Endothelial cell of umbilical vein (primary cell): ENCODE data around the gene PRRX2. TPM values are rescaled to one million over a fixed set of nuclear protein-coding genes. Genes with fewer than 3 reads are reported as not detected.

Experiments
- BruUV-seq: library from RNA; stranded (reverse); fragments of 400-500 nt; replicated peaks from 2 replicates; lab custom pipeline; 2021; lab: Mats Ljungman, UMichigan
- CTCF ChIA-PET: fragments of 300-600, 350-600 bp; sonication (Branson Sonifier 250); formaldehyde crosslinking; loops from one replicate; lab custom pipeline; 2021; ENCODE audit warnings: antibody characterized with exemption, inconsistent platforms; lab: Charles Lee
- POLR2A ChIA-PET: fragments of 300-600, 350-600 bp; sonication (Branson Sonifier 250); formaldehyde crosslinking; loops from one replicate; lab custom pipeline; 2021; ENCODE audit warnings: antibody characterized with exemption, inconsistent platforms; lab: Charles Lee
- DNase-seq: peaks from one replicate; pipeline ENCODE4 v3.0.0-alpha.2; 2011; ENCODE audit warnings: low read depth, low spot score
- FAIRE-seq: peaks from 2 replicates; lab custom pipeline; 2011; peaks lifted over from hg19 to GRCh38; lab: Jason Lieb, UNC
- H2AFZ ChIP-seq: 2 replicates; pipeline ENCODE4 v1.6.0; 2012; ENCODE audit warnings: low read depth, low read length, control low read depth, inconsistent platforms
- H3K27ac ChIP-seq: 2 replicates; pipeline ENCODE4 v1.5.1; 2011; ENCODE audit warnings: low read depth, mild to moderate bottlenecking, control low read depth, low read length, moderate library complexity; ENCODE audit not compliant: insufficient read depth
- H3K27me3 ChIP-seq, 2 experiments: 2 replicates each; pipeline versions ENCODE4 v1.6.0 to v1.6.1; 2011; ENCODE audit warnings: low read length in 2 of 2, mixed read lengths in 1 of 2; ENCODE audit not compliant: control insufficient read depth in 2 of 2, insufficient read depth in 2 of 2
- H3K36me3 ChIP-seq, 2 experiments: 2 replicates in 1 of 2; 3 replicates in 1 of 2; pipeline ENCODE4 v1.5.1; 2011; ENCODE audit warnings: low read length in 2 of 2, mild to moderate bottlenecking in 1 of 2, moderate library complexity in 1 of 2; ENCODE audit not compliant: control insufficient read depth in 2 of 2, insufficient read depth in 2 of 2; ENCODE audit errors: extremely low read depth in 1 of 2
- H3K4me1 ChIP-seq: 3 replicates; pipeline ENCODE4 v1.5.1; 2011; ENCODE audit warnings: mild to moderate bottlenecking, low read length; ENCODE audit not compliant: control insufficient read depth, insufficient read depth; ENCODE audit errors: extremely low read depth
- H3K4me2 ChIP-seq: 2 replicates; pipeline ENCODE4 v1.6.1; 2011; ENCODE audit warnings: low read length, control low read depth, mixed read lengths; ENCODE audit not compliant: insufficient read depth
- H3K4me3 ChIP-seq, 3 experiments: fragments of 200-600 bp in 1 of 3; sonication (generic), shearing (Covaris generic) in 1 of 3; replicated peaks in 1 of 3; 2 replicates each; pipeline ENCODE4 v1.5.1; 2011 to 2016; ENCODE audit warnings: control low read depth in 3 of 3, low read length in 3 of 3, mild to moderate bottlenecking in 2 of 3, inconsistent platforms in 1 of 3, low read depth in 1 of 3, moderate library complexity in 1 of 3; ENCODE audit not compliant: insufficient read depth in 1 of 3
- H3K79me2 ChIP-seq: 2 replicates; pipeline ENCODE4 v1.6.0; 2012; ENCODE audit warnings: low read length, inconsistent platforms; ENCODE audit not compliant: control insufficient read depth, insufficient read depth
- H3K9ac ChIP-seq: replicated peaks from 2 replicates; pipeline ENCODE3; 2011; ENCODE audit warnings: low read length, control low read depth; ENCODE audit not compliant: insufficient read depth; ENCODE audit errors: extremely low read depth
- H3K9me1 ChIP-seq: replicated peaks from 3 replicates; pipeline ENCODE4 v1.6.0; 2011; ENCODE audit warnings: mild to moderate bottlenecking, low read length; ENCODE audit not compliant: control insufficient read depth, insufficient read depth; ENCODE audit errors: extremely low read depth
- H3K9me3 ChIP-seq: replicated peaks from 2 replicates; pipeline ENCODE4 v1.5.1; 2012; ENCODE audit warnings: low read length, inconsistent platforms; ENCODE audit not compliant: control insufficient read depth, insufficient read depth
- H4K20me1 ChIP-seq: replicated peaks from 2 replicates; pipeline ENCODE3; 2011; ENCODE audit warnings: mild to moderate bottlenecking, low read length; ENCODE audit not compliant: control insufficient read depth, insufficient read depth; ENCODE audit errors: extremely low read depth
- CTCF ChIP-seq, 2 donors: IDR thresholded peaks; 1 replicate in 1 of 2; 2 replicates in 1 of 2; pipeline ENCODE4 v1.5.1; 2011; ENCODE audit warnings: low read length in 2 of 2, mild to moderate bottlenecking in 2 of 2, moderate library complexity in 2 of 2, control low read depth in 1 of 2, inconsistent platforms in 1 of 2, low read depth in 1 of 2; ENCODE audit not compliant: insufficient read depth in 1 of 2; ENCODE audit errors: extremely low read depth in 1 of 2
- EZH2 ChIP-seq: IDR thresholded peaks from 2 replicates; pipeline ENCODE4 v1.6.1; 2012; ENCODE audit warnings: borderline replicate concordance, low read depth, mild to moderate bottlenecking, moderate library complexity, low read length, inconsistent platforms; ENCODE audit not compliant: severe bottlenecking
- FOS ChIP-seq: IDR thresholded peaks from 2 replicates; pipeline ENCODE4 v1.6.1; 2011; ENCODE audit warnings: mild to moderate bottlenecking, low read length, moderate library complexity, borderline replicate concordance; ENCODE audit not compliant: insufficient read depth
- GATA2 ChIP-seq: IDR thresholded peaks from 2 replicates; pipeline ENCODE4 v1.7.0; 2011; ENCODE audit warnings: low read depth, mild to moderate bottlenecking, moderate library complexity, mixed read lengths, low read length; ENCODE audit not compliant: insufficient read length, insufficient read depth
- JUN ChIP-seq: IDR thresholded peaks from 2 replicates; pipeline ENCODE4 v1.6.1; 2011; ENCODE audit warnings: borderline replicate concordance, low read depth; ENCODE audit not compliant: insufficient read length, insufficient read depth
- MYC ChIP-seq: IDR thresholded peaks from one replicate; pipeline ENCODE4 v1.6.1; 2011; ENCODE audit warnings: mild to moderate bottlenecking, low read depth, low read length
- POLR2A ChIP-seq: IDR thresholded peaks from 2 replicates; pipeline ENCODE4 v1.6.1; 2012; ENCODE audit warnings: low read depth, mild to moderate bottlenecking, control low read depth, low read length
- POLR2AphosphoS5 ChIP-seq: IDR thresholded peaks from 2 replicates; pipeline ENCODE4 v1.6.1; 2012; ENCODE audit warnings: low read depth, mild to moderate bottlenecking, control low read depth, low read length, moderate library complexity; ENCODE audit not compliant: insufficient read depth
- dilution Hi-C: fragments of 300-500 bp; cut with MboI; formaldehyde crosslinking; loops from one replicate; pipeline ENCODE4 v1.15.0; 2019; ENCODE audit warnings: low sequenced_read_pairs; ENCODE audit not compliant: extremely low pct_ligation_motif_present
- intact Hi-C: fragments of 100-400 bp; cut with micrococcal nuclease; formaldehyde crosslinking; loops from one replicate; pipeline ENCODE4 v1.10.0; 2022
- polyA plus RNA-seq, 4 experiments: library from polyadenylated mRNA; depleted of rRNA in 3 of 4; stranded (reverse) in 3 of 4; unstranded in 1 of 4; fragments of >200 nt; gene quantifications; 2 replicates each; pipeline versions ENCODE4 v1.2.1 to v1.2.3, GENCODE V29; 2011 to 2012; ENCODE audit warnings: missing spikeins in 1 of 4
- total RNA-seq: library from RNA; stranded (reverse); gene quantifications from 2 replicates; pipeline ENCODE4 v1.2.3, GENCODE V29; 2021
- TF ChIP-seq, protein P1 (sequence below): IDR thresholded peaks from 2 replicates; pipeline ENCODE4 v1.6.1; 2011; ENCODE audit not compliant: insufficient read depth, insufficient read length

PRRX2 gene
- total and polyA plus RNA-seq, 2 donors (not counting 3 experiments of a cell fraction or from before 2014, with no cell fraction given) = 0.19 to 0.77 TPM

DNA sequence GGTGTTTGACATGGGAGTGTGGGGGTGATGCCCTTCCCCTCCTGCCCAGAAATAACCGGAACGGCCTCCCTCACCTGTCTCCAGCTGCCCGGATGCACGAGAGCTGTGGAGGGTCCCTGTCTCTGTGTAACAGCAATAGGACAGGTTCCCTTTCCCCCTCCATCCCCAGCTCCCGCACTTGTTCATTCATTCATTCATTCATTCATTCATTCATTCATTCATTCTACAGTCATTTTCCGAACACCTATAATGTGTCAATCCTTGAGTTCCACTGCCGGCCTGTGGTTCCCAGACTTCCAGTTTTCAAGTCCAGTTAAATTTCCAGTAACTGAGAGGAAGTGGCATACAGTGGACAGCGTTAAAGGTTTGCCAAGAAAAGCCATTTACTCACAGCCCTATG lies 7.3 kb downstream of the PRRX2 start:
- BruUV-seq = no TSS peak
- TF ChIP-seq MYC = no peak
- TF ChIP-seq GATA2 = no peak
- TF ChIP-seq POLR2A = no peak
- TF ChIP-seq CTCF (IDR thresholded peaks at IDR 0.05; ENCODE audit: extremely low read depth in 1 of 2, insufficient read depth in 1 of 2, low read depth in 1 of 2, low read length in 2 of 2) = no peak
- no peak for TF ChIP-seq EZH2
- TF ChIP-seq, protein P1, sequence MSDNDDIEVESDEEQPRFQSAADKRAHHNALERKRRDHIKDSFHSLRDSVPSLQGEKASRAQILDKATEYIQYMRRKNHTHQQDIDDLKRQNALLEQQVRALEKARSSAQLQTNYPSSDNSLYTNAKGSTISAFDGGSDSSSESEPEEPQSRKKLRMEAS = no peak
- TF ChIP-seq JUN = no peak
- TF ChIP-seq POLR2AphosphoS5 = no peak
- no peak for TF ChIP-seq FOS
- H3K27me3 ChIP-seq = peaks cover 0 to 1% of the 10 kb centered on the region in 2 experiments
- dilution Hi-C loops = no loop called here
- no peak overlapping the region for H2AFZ ChIP-seq
- no peaks in the 10 kb centered on the region for H3K4me1 ChIP-seq
- no peaks in the 10 kb centered on the region for H3K9me1 ChIP-seq
- H3K36me3 ChIP-seq = no peaks in the 10 kb centered on the region
- H4K20me1 ChIP-seq = no peaks in the 10 kb centered on the region
- no peak overlapping the region for H3K4me2 ChIP-seq
- H3K9ac ChIP-seq = no peak overlapping the region
- intact Hi-C loops = no loop called here
- FAIRE-seq = no peak
- POLR2A ChIA-PET = no interaction called here
- CTCF ChIA-PET = no interaction called here
- H3K27ac ChIP-seq = no peak overlapping the region
- no peak for DNase-seq
- H3K9me3 ChIP-seq = no peaks in the 10 kb centered on the region
- H3K79me2 ChIP-seq = no peaks in the 10 kb centered on the region
- H3K4me3 ChIP-seq = no peak overlapping the region
